Kidney tubule cell (primary cell): ENCODE measurements around the gene KCP.

ENCODE experiments used
- DNase-seq: peaks from one replicate; pipeline ENCODE4 v3.0.0-alpha.2; 2018; ENCODE audit warnings: low spot score

The KCP gene

DNA sequence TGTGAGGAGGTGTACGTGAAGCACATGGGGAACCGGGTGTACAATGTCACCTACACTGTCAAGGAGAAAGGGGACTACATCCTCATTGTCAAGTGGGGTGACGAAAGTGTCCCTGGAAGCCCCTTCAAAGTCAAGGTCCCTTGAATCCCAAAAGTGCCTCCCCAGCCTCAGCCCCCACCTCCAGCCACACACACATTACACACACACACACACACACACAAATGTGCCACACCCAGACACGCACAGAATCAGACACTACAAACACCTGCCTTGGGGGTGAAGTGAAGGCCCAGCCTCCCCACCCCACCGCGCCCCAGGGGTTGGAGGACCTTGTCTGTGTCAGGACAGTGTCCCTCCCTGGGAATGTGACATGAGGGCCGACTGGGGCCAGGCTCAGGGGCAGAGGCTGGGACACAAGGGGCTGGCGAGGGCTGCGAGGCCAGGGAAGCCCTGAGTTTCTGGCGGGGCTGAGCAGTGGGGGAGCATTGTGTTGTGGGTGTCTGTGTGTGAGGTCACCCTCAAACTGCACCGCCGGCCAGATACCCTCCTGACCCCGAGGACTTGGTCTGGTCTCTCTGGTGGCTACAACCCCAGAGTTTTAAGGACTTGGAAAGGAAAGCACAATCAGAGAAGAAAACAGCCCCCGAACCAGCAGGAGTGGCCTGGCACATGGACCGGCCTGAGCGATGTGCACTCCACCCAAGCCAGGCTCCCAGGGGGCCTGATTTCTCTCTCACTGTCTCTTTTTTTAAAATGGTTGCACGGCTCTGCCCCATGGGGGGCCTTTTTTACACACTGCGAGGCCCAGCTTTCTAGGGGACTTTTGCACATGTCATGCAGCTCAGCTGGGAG, 51.9 kb downstream of the KCP start:
- no peak for DNase-seq

DNA sequence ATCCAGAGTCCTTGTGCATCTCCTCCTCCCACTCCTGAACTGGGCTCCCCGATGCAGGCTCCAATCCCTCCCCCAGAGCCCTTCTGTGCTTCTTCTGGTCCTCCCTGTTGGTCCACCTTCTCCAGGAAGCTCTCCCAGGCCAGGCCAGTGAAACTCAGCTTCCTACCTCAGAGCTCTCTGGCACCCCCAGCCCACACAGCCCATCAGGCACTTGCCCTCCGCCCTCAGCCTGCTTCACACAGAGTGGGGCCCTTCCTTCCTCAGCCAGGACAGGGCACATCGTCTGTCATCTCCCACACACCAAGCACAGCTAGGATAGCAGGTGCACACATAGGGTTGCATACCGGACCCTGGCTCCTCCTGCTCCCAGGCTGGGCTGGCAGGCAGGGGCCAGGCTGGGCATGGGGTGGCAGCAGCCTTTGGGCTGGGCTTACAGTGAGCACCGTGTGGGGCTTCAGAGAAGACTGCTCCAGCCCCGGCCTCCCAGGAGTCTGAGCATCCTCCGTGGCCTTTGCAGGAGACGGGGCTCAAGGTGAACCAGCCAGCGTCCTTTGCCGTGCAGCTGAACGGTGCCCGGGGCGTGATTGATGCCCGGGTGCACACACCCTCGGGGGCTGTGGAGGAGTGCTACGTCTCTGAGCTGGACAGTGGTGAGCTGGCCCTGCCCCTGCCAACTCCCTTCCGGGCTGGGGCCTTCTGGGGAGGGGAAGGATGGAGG, 54.3 kb downstream of the KCP start:
- DNase-seq: no peak

DNA sequence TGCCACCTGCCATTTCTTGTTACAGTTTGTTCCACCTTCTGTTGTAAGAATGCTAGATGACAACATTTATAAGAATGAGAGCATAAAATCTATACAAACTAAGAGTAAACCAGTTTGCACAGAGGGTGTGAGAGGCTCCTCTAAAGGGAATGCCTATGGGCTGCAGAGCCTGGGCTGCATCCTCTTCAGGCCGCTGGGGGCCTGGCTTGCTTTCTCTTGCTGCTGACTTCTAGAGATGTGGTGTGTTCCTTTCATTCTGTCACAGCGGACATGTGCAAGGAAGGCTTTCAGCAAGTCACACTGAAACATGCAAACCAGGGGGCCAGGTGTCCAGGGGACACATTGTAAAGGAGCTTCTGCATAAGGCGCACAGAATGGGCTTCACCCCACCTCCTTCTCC, 55.0 kb downstream of the KCP start:
- no peak for DNase-seq

DNA sequence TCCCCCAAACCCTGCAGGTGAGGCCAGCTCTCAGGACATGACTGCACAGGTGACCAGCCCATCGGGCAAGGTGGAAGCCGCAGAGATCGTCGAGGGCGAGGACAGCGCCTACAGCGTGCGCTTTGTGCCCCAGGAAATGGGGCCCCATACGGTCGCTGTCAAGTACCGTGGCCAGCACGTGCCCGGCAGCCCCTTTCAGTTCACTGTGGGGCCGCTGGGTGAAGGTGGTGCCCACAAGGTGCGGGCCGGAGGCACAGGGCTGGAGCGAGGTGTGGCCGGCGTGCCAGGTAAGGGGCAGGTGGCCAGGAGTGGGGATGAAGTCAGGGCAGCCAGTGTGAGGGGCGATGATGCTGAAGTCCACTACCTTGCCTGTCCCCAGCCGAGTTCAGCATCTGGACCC, 56.1 kb downstream of the KCP start:
- no peak for DNase-seq

DNA sequence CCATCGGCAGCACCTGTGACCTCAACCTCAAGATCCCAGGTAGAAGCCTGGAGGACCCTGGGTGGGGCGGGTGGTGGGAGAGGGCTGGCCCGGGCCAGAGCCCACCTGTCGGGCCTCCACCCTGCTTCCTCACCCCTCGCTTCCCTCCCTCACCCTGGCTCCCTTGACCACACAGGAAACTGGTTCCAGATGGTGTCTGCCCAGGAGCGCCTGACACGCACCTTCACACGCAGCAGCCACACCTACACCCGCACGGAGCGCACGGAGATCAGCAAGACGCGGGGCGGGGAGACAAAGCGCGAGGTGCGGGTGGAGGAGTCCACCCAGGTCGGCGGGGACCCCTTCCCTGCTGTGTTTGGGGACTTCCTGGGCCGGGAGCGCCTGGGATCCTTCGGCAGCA, 56.7 kb downstream of the KCP start:
- no peak for DNase-seq

DNA sequence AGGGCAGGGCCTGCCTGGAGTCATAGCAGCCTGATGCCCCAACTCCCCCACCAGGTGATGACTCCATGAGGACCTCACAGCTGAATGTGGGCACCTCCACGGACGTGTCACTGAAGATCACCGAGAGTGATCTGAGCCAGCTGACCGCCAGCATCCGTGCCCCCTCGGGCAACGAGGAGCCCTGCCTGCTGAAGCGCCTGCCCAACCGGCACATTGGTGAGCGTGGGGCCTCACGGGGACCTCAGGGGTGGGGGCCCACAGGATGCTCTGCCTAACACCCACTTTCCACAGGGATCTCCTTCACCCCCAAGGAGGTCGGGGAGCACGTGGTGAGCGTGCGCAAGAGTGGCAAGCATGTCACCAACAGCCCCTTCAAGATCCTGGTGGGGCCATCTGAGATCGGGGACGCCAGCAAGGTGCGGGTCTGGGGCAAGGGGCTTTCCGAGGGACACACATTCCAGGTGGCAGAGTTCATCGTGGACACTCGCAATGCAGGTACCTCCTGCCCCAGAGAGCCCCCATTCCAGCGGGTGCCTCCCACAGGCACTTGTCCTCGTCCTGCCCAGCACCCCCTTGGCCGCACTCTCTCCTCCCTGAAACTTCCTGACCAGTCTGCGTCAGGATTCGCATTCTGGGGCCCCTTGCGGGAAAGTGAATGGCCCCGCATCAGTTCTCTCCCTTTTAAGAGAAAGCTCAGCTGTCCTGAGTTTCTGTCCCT, 57.8 kb downstream of the KCP start:
- DNase-seq: no peak

DNA sequence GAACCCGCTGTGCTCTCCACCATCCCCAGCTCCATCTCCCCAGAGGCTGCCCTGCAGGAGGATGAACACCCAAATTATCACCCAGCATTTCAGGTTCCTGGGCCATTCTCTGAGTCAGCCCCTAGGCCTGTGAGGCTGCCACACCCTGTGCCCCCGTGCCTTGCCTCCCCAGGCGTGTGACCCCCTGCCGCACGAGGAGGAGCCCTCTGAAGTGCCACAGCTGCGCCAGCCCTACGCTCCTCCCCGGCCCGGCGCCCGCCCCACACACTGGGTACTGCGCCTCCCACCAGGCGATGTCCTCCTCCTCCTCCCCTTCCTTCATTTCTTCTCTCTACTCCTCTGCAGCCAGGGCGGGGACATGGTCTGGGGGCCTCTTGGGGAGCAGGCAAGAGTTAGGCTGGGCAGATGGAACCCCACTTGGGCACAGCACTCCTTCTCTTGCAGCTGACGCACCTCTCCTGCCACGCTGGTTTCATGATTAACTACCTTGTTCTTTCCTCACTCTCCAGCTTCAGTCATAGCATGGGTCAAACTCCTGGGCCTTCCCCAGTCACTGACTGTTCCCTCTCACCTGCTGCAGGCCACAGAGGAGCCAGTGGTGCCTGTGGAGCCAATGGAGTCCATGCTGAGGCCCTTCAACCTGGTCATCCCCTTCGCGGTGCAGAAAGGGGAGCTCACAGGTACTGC, 60.6 kb downstream of the KCP start:
- DNase-seq: peak; percentile 79

DNA sequence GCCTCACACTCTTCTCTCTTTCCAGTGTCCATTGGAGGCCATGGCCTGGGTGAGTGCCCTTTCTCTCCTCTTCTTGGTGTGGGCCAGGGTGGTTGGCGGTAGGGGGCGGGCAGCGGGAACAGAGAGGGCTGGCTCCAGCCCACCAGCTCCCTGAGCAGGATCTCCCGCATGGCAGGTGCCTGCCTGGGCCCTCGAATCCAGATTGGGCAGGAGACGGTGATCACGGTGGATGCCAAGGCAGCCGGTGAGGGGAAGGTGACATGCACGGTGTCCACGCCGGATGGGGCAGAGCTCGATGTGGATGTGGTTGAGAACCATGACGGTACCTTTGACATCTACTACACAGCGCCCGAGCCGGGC, 61.4 kb downstream of the KCP start:
- no peak for DNase-seq

DNA sequence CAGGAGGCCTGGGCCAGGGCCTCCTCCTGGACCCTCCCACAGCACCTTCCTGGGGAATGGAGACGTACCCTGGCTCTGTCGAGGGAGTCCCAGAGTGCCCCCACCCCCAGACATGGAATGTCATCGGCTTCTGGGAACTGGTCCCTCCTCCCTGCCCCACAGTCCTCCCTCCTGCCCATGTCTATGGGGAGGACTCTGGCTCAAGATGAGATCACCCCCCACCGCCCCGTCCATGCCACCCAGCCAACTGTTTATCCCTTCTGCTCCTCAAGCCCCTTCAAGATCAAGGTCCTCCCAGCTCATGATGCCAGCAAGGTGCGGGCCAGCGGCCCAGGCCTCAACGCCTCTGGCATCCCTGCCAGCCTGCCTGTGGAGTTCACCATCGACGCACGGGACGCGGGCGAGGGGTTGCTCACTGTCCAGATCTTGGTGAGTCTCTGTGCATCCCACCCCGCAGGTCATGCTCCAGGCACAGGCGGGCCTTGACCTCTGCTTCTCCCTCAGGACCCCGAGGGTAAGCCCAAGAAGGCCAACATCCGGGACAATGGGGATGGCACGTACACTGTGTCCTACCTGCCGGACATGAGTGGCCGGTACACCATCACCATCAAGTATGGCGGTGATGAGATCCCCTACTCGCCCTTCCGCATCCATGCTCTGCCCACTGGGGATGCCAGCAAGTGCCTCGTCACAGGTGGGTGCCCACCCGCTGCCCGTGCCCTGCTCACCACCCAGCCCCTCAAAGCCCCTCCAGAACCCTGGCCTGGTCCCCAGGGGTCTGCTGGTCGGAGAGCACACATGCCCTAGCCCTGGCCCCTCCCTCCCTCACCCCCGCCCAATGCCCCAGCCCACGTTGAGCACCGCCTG, 62.0 kb downstream of the KCP start:
- no peak for DNase-seq

DNA sequence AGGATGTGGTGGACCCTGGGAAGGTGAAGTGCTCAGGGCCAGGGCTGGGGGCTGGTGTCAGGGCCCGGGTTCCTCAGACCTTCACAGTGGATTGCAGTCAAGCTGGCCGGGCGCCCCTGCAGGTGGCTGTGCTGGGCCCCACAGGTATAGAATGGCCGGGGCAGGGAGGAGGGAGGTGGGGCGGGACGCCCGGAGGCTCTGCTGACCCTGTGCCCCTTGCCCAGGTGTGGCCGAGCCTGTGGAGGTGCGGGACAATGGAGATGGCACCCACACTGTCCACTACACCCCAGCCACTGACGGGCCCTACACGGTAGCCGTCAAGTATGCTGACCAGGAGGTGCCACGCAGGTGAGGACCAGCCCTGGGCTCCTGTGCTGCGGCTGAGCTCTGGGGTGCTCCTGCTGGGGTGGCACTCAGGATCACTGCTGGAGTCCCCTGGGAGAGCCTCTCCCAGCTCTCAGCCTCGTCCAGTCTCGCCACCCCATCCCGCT, 62.7 kb downstream of the KCP start:
- DNase-seq: no peak

DNA sequence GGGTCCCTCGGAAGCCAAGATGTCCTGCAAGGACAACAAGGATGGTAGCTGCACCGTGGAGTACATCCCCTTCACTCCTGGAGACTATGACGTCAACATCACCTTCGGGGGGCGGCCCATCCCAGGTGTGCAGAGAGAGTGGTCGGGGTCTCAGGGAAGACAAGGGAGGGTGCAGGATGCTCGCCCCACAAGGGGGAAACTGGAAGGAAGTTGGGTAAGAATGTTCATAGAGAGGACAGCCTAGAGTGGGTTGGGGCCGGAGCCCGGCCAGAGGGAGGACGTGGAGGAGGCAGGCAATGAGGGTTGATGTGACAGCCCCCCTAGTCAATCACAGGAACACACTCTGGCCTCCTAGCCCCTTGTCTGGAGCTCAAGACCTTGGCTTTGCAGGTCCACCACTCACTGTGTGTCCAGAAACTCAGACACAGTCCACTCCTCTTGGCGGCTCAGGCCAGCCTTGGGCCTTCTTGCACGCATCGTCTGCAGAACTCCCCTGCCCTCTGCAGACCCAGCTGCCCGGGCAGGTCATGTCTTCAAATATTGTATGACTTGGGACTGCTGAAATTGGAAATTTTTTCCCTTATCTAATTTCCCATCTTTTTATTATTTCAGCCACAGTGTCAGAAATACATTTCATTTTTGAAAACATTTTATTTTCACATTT, 63.6 kb downstream of the KCP start:
- no peak for DNase-seq

DNA sequence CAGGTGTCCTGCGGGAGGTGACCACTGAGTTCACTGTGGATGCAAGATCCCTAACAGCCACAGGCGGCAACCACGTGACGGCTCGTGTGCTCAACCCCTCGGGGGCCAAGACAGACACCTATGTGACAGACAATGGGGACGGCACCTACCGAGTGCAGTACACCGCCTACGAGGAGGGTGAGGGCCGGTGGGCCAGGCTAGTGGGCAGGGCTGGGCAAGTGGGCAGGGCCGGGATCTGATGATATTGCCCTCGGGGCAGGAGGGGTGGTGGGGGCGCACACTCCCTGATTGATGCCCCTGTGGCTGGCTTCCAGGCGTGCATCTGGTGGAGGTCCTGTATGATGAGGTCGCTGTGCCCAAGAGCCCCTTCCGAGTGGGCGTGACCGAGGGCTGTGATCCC, 64.5 kb downstream of the KCP start:
- no peak for DNase-seq

DNA sequence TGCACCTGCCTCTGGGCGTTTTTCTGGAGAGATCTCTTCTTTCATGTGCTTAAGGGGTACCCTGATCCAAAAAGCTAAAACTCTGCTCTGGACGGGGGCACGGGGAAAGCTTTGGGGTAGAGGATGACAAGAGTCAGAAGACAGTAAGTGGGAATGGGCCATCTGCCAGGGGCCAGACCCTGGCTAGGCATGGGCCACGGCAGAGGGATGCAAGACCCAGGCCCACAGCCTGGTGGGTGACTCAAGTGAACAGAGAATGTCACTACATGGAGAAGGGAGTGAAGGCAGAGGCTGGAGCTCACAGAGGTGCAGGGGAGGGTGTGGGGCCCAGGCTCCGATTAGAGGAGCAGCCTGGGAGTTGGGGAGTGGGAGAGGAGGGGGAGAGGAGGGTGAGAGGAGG, 65.0 kb downstream of the KCP start:
- no peak for DNase-seq

DNA sequence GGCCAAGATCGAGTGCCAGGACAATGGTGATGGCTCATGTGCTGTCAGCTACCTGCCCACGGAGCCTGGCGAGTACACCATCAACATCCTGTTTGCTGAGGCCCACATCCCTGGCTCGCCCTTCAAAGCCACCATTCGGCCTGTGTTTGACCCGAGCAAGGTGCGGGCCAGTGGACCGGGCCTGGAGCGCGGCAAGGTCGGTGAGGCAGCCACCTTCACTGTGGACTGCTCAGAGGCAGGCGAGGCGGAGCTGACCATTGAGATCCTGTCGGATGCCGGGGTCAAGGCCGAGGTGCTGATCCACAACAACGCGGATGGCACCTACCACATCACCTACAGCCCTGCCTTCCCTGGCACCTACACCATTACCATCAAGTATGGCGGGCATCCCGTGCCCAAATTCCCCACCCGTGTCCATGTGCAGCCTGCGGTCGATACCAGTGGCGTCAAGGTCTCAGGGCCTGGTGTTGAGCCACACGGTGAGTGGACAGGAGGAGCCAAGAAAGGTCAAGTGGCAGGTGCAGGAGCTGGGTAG, 65.7 kb downstream of the KCP start:
- no peak for DNase-seq

DNA sequence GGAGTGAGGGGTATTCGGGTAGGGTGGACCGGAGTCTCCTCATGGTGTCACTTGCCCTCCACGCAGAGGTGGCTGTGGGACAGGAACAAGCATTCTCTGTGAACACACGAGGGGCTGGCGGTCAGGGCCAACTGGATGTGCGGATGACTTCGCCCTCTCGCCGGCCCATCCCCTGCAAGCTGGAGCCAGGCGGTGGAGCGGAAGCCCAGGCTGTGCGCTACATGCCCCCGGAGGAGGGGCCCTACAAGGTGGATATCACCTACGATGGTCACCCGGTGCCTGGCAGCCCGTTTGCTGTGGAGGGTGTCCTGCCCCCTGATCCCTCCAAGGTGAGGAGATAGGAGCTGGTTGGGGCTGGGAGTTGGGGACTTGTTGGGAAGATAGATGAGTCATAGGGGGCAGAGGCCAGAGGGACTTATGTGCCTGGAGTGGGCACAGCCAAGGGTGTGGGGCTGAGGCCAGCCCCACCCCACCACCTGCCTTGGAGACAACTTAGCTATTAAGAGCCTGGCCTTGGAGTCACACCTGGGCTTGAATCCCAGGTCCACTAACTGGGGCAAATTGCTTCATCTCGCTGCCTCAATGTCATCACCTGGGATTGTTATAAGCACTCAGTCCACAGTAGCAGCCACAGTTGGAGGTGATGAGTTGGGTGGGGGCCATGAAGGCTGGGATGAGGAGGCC, 66.4 kb downstream of the KCP start:
- no peak for DNase-seq

DNA sequence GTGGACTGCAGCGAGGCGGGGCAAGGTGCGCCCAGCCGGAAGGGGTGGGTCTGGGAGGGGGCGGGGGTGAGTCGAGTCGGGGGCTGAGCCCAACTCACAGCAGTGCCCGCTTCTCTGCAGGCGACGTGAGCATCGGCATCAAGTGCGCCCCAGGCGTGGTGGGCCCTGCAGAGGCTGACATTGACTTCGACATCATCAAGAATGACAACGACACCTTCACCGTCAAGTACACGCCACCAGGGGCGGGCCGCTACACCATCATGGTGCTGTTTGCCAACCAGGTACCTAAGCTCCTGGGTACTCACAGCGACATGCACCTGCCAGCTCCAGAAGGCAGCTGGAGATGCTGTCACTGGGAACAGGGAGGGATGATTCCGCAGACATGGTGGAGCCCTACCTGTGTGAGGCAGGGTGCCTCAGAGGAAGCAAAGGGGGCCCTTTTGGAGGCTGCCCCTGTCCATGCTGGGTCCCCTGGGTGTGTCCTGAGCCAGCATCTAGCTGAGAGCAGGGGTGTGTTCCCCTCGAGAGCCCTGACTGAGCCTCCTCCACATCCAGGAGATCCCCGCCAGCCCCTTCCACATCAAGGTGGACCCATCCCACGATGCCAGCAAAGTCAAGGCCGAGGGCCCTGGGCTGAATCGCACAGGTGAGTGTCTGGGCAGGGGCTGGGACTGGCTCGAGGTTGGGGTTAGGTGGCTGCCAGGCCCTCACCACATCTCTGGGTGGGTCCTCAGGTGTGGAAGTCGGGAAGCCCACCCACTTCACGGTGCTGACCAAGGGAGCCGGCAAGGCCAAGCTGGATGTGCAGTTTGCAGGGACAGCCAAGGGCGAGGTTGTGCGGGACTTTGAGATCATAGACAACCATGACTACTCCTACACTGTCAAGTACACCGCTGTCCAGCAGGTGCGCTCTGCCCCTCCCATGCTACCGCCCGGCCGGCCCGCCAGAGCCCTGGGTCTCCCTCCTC, 67.6 kb downstream of the KCP start:
- no peak for DNase-seq

DNA sequence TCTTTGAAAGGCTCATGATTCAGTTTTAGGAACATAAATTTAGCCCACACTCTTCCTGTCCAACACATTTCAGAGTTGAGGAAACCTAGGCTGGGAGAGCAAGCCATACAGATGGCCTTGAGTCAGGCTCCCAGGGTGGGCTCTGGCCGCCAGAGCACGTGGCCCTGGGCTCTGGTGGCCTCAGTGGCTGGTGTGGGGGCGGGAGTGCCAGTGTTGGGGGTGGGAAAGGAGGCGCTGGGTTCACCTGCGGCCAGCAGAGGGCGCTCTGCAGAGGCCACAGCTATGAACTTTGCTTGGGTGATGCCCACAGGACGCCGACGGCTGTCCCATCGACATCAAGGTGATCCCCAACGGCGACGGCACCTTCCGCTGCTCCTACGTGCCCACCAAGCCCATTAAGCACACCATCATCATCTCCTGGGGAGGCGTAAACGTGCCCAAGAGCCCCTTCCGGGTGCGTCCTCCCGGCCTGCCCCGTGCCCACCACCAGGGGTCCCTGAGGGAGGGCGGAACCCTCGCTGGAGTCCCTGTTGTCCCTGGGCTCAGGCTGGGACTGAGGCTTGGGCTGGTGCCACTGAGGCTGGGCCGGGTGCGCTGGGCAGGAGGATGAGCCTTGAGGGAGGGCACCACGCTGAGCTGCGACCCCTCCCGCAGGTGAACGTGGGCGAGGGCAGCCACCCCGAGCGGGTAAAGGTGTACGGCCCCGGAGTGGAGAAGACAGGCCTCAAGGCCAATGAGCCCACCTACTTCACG, 68.4 kb downstream of the KCP start:
- peak; percentile 33 for DNase-seq

DNA sequence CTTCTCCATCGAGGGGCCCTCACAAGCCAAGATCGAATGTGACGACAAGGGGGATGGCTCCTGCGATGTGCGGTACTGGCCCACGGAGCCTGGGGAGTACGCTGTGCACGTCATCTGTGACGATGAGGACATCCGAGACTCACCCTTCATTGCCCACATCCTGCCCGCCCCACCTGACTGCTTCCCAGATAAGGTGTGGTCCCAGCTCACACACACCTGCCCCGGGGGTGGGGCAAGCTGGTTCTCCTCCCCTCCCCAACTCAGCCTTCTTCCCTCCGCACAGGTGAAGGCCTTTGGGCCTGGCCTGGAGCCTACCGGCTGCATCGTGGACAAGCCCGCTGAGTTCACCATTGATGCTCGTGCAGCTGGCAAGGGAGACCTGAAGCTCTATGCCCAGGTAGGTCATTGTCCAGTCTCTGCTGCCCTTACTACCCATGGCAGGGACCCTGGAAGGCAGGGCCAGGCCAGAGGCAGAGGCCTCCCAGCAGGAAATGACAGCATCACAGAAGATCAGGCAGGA, 69.3 kb downstream of the KCP start:
- no peak for DNase-seq
